GM12878 (cell line): Measurements from ENCODE around the gene S100A11. TPM values are rescaled to one million over a fixed set of nuclear protein-coding genes. Genes with fewer than 3 reads are reported as not detected.

Experiments
- ATAC-seq: fragments of 200-7000 bp; cut with Tn5 transposase; 3 replicates; pipeline ENCODE4 v1.9.1; 2020; ENCODE audit warnings: mild to moderate bottlenecking, moderate library complexity
- Bru-seq: library from RNA; stranded (reverse); fragments of 400-500 nt; gene quantifications from one replicate; lab custom pipeline; 2021; lab: Mats Ljungman, UMichigan
- BruChase-seq, 2 experiments: library from RNA; stranded (reverse); fragments of 400-500 nt; gene quantifications; one replicate each; lab custom pipeline; 2021; lab: Mats Ljungman, UMichigan
- BruUV-seq: library from RNA; stranded (reverse); fragments of 400-500 nt; replicated peaks from 2 replicates; lab custom pipeline; 2021; lab: Mats Ljungman, UMichigan
- CTCF ChIA-PET: fragments of 300-600 bp; sonication (Branson Sonifier 250); formaldehyde crosslinking; extraction: SDS; loops from one replicate; lab custom pipeline; 2021; ENCODE audit warnings: inconsistent platforms; lab: Yijun Ruan, JAX
- POLR2A ChIA-PET: fragments of 350-600 bp; formaldehyde crosslinking; extraction: SDS; loops from one replicate; lab custom pipeline; 2021; ENCODE audit warnings: inconsistent platforms; lab: Charles Lee
- RAD21 ChIA-PET: fragments of 300-600 bp; sonication (Branson Sonifier 250); formaldehyde crosslinking; loops from one replicate; lab custom pipeline; 2023; ENCODE audit warnings: antibody characterized with exemption; ENCODE audit not compliant: unreplicated experiment; lab: Charles Lee
- SMC1A ChIA-PET: fragments of 300-600 bp; sonication (Branson Sonifier 250); formaldehyde crosslinking; loops from one replicate; lab custom pipeline; 2023; ENCODE audit not compliant: unreplicated experiment, uncharacterized antibody; lab: Charles Lee
- DNase-seq: peaks from one replicate; pipeline ENCODE4 v3.0.0-alpha.2; 2011; ENCODE audit warnings: low read depth, low spot score
- FAIRE-seq: peaks from 3 replicates; lab custom pipeline; 2011; peaks lifted over from hg19 to GRCh38; lab: Jason Lieb, UNC
- H2AFZ ChIP-seq: 2 replicates; pipeline ENCODE4 v1.6.0; 2011; ENCODE audit warnings: low read depth, low read length, control low read depth; ENCODE audit not compliant: control insufficient read depth
- H3K27ac ChIP-seq: 2 replicates; pipeline ENCODE4 v1.5.1; 2011; ENCODE audit warnings: control low read depth; ENCODE audit not compliant: control insufficient read depth, insufficient read depth
- H3K27me3 ChIP-seq, 2 experiments: replicated peaks in 1 of 2; 2 replicates each; pipeline versions ENCODE4 v1.6.0 to v1.6.1; 2011; ENCODE audit warnings: low read length in 1 of 2; ENCODE audit not compliant: control insufficient read depth in 2 of 2, insufficient read depth in 2 of 2
- H3K36me3 ChIP-seq, 2 experiments: 2 replicates each; pipeline ENCODE4 v1.5.1; 2011; ENCODE audit warnings: low read length in 1 of 2; ENCODE audit not compliant: control insufficient read depth in 2 of 2, insufficient read depth in 2 of 2
- H3K4me1 ChIP-seq: 2 replicates; pipeline ENCODE4 v1.6.1; 2011; ENCODE audit warnings: mild to moderate bottlenecking, low read length, moderate library complexity, mixed read lengths; ENCODE audit not compliant: control insufficient read depth, insufficient read depth
- H3K4me2 ChIP-seq: 2 replicates; pipeline ENCODE4 v1.6.0; 2011; ENCODE audit warnings: control low read depth; ENCODE audit not compliant: control insufficient read depth, insufficient read depth
- H3K4me3 ChIP-seq: fragments of 200-600 bp; sonication (generic); 2 replicates; pipeline ENCODE4 v1.5.1; 2016
- H3K79me2 ChIP-seq: 2 replicates; pipeline ENCODE4 v1.6.0; 2011; ENCODE audit warnings: low read length; ENCODE audit not compliant: control insufficient read depth, insufficient read depth
- H3K9ac ChIP-seq: 2 replicates; pipeline ENCODE4 v1.8.0; 2011; ENCODE audit warnings: low read length, control low read depth, mixed read lengths; ENCODE audit not compliant: control insufficient read depth, insufficient read depth
- H3K9me3 ChIP-seq: replicated peaks from 3 replicates; pipeline ENCODE4 v1.5.1; 2011; ENCODE audit warnings: mild to moderate bottlenecking, low read length; ENCODE audit not compliant: control insufficient read depth, insufficient read depth
- H4K20me1 ChIP-seq: 2 replicates; pipeline ENCODE4 v1.6.0; 2011; ENCODE audit not compliant: control insufficient read depth, insufficient read depth
- ESRRA ChIP-seq: IDR thresholded peaks from 2 replicates; pipeline ENCODE4 v1.6.1; 2012; ENCODE audit warnings: mild to moderate bottlenecking, low read length, improper control_type of control experiment
- MEF2A ChIP-seq: IDR thresholded peaks from 2 replicates; pipeline ENCODE4 v1.6.1; 2011; ENCODE audit warnings: low read depth, mild to moderate bottlenecking, low read length, moderate library complexity; ENCODE audit not compliant: insufficient read depth
- MXI1 ChIP-seq: fragments of 150-350 bp; IDR thresholded peaks from 2 replicates; pipeline ENCODE4 v1.6.1; 2011; ENCODE audit warnings: low read depth, mild to moderate bottlenecking, inconsistent platforms, low read length, improper control_type of control experiment
- NFXL1 ChIP-seq: fragments of 450-650 bp; IDR thresholded peaks from 2 replicates; pipeline ENCODE4 v1.6.1; 2017; ENCODE audit warnings: antibody characterized with exemption, mild to moderate bottlenecking, borderline replicate concordance
- NKRF ChIP-seq: fragments of 450-650 bp; conservative IDR thresholded peaks from 2 replicates; pipeline ENCODE4 v1.6.1; 2017; ENCODE audit warnings: mild to moderate bottlenecking, moderate library complexity
- POU2F2 ChIP-seq: IDR thresholded peaks from 3 replicates; pipeline ENCODE4 v1.6.1; 2011; ENCODE audit warnings: low read depth, mild to moderate bottlenecking, low read length, borderline replicate concordance
- SUZ12 ChIP-seq: fragments of 200-600 bp; sonication (generic); IDR thresholded peaks from one replicate; pipeline ENCODE4 v1.6.1; 2018; ENCODE audit warnings: antibody characterized with exemption, mild to moderate bottlenecking; ENCODE audit not compliant: unreplicated experiment
- YY1 ChIP-seq: IDR thresholded peaks from 2 replicates; pipeline ENCODE4 v1.6.1; 2011; ENCODE audit warnings: low read depth, mild to moderate bottlenecking, low read length
- ZBED1 ChIP-seq: IDR thresholded peaks from 2 replicates; pipeline ENCODE4 v1.6.1; 2016; ENCODE audit warnings: borderline replicate concordance
- ZBTB4 ChIP-seq: fragments of 450-650 bp; formaldehyde crosslinking; IDR thresholded peaks from 2 replicates; pipeline ENCODE4 v1.4.0; 2022; ENCODE audit warnings: mild to moderate bottlenecking, moderate library complexity
- WGBS: methylation state at CpG from one replicate; pipeline ENCODE4 v1.1.6; 2016; ENCODE audit warnings: low lambda C conversion rate; ENCODE audit not compliant: insufficient replicate concordance, insufficient coverage; ENCODE audit errors: missing lambda C conversion rate; 5-methylcytosine and 5-hydroxymethylcytosine counted together
- in situ Hi-C: fragments of 300-500 bp; cut with MboI; formaldehyde crosslinking; loops from 9 replicates; pipeline ENCODE4 v1.14.3; 2018; ENCODE audit warnings: mixed read lengths
- intact Hi-C: fragments of 100-400 bp; cut with micrococcal nuclease; formaldehyde crosslinking; loops from one replicate; pipeline ENCODE4 v1.14.2; 2022; ENCODE audit not compliant: unreplicated experiment
- long read RNA-seq, 2 experiments: library from polyadenylated mRNA; unstranded; transcript quantifications; one replicate each; pipeline ENCODE4 v2.0.0, GENCODE V29; 2019 to 2020
- polyA minus RNA-seq, 3 experiments: library from RNA; depleted of rRNA, polyadenylated mRNA; stranded (reverse); fragments of >200 nt; gene quantifications; 2 replicates each; pipeline ENCODE4 v1.2.3, GENCODE V29; 2011
- polyA plus RNA-seq, 11 experiments: library from polyadenylated mRNA; depleted of rRNA in 4 of 11; unstranded in 6 of 11; stranded (reverse) in 5 of 11; fragments of >200 nt; fragmentation: Nextera tagmentation in 4 of 11; fragmentation: Illumina TruSeq in 1 of 11; extraction: Ambion mirVana in 4 of 11; extraction: Trizol in 1 of 11; gene quantifications; 1 replicate in 1 of 11; 2 replicates in 10 of 11; pipeline versions ENCODE4 v1.2.1 to v1.2.3, GENCODE V29; 2011 to 2016; ENCODE audit warnings: inconsistent platforms in 2 of 11, missing spikeins in 2 of 11, low read depth in 1 of 11
- total RNA-seq, 4 experiments: library from RNA; depleted of rRNA in 3 of 4; stranded (reverse); fragments of >200 nt in 3 of 4; fragmentation: Illumina TruSeq in 1 of 4; extraction: Trizol in 1 of 4; gene quantifications; 2 replicates each; pipeline versions ENCODE4 v1.2.1 to v1.2.3, GENCODE V29; 2013 to 2021
- TF ChIP-seq, protein P1 (sequence below): IDR thresholded peaks from 2 replicates; pipeline ENCODE4 v1.6.1; 2011; ENCODE audit warnings: low read depth, low read length, improper control_type of control experiment, borderline replicate concordance

S100A11 gene
- not detected in 2 replicates for total RNA-seq (2013; cell fraction: nucleolus; rRNA removed)
- total RNA-seq (2014; rRNA removed) (31.6 and 33.6 TPM in 2 replicates), total RNA-seq (2014; rRNA removed; fragmentation: Illumina TruSeq; extraction: Trizol) (23.7 and 30.0 TPM in 2 replicates), total RNA-seq (2021) (27.9 and 29.1 TPM in 2 replicates), polyA plus RNA-seq (2011; rRNA removed) (8.3 and 9.0 TPM in 2 replicates), polyA plus RNA-seq (2014; fragmentation: Illumina TruSeq; extraction: Trizol) (58.6 and 76.9 TPM in 2 replicates), polyA plus RNA-seq (2014; fragmentation: Nextera tagmentation; extraction: Ambion mirVana) (100 to 1,000 TPM in 1 of 2 experiments, 10 to 100 TPM in 1; 98.4 to 134 TPM), polyA plus RNA-seq (2014; rRNA removed) (49.1 and 49.6 TPM in 2 replicates), polyA plus RNA-seq (2016; fragmentation: Nextera tagmentation; extraction: Ambion mirVana) (10 to 100 TPM; 76.2 to 85.8 TPM), polyA minus RNA-seq (2011; rRNA and poly(A)+ RNA removed) (3.6 and 7.2 TPM in 2 replicates), Bru-seq, nascent RNA (percentile 62 among the genes with signal in this experiment), BruChase-seq, experiment 1, labeled RNA remaining after a 6-hour chase (percentile 61 among the genes with signal in this experiment), BruChase-seq, experiment 2, labeled RNA remaining after a 2-hour chase (percentile 56 among the genes with signal in this experiment)
- polyA plus RNA-seq (2011; ENCODE audit: low read depth): 33.7 TPM
- polyA plus RNA-seq (2011; cell fraction: cytosol; rRNA removed): 13.7 and 14.2 TPM in 2 replicates
- 2.3 and 2.9 TPM in 2 replicates for polyA plus RNA-seq (2011; cell fraction: nucleus; rRNA removed)
- 17.6 and 26.8 TPM in 2 replicates for polyA plus RNA-seq (2012)
- polyA minus RNA-seq (2011; cell fraction: cytosol; rRNA and poly(A)+ RNA removed): 11.3 and 12.4 TPM in 2 replicates
- 1.9 and 3.3 TPM in 2 replicates for polyA minus RNA-seq (2011; cell fraction: nucleus; rRNA and poly(A)+ RNA removed)
- long read RNA-seq, experiment 1, transcript S100A11-201 (3 exons, 594 nt): major isoform, 39 of 40 reads
- long read RNA-seq, experiment 1, partial matches to known transcripts: 1 of 40 reads
- long read RNA-seq, experiment 1, other reads (novel, unspliced or antisense): 0 of 40 reads
- long read RNA-seq, experiment 2, transcript S100A11-201 (3 exons, 594 nt): major isoform, 14 of 14 reads
- long read RNA-seq, experiment 2, partial matches to known transcripts: 0 of 14 reads
- long read RNA-seq, experiment 2, other reads (novel, unspliced or antisense): 0 of 14 reads

- Histone ChIP-seq H2AFZ (peak within 1 kb of the TSS; percentile 49), H4K20me1 (no peaks in the 10 kb centered on the region), H3K4me3 (peak within 1 kb of the TSS; percentile 69), H3K9ac (peak within 1 kb of the TSS; percentile 49; the same call in 1 of the 2 replicates), H3K36me3 (no peaks in the 10 kb centered on the region), H3K4me1 (peaks cover 16% of the 10 kb centered on the region), H3K9me3 (no peaks in the 10 kb centered on the region), H3K27me3 (no peaks in the 10 kb centered on the region; a peak in 1 of 4 replicates), H3K4me2 (peak within 1 kb of the TSS; percentile 79), H3K27ac (peak within 1 kb of the TSS; percentile 32), H3K79me2 (no peaks in the 10 kb centered on the region)
- DNase-seq (peak; percentile 13), FAIRE-seq (no peak), ATAC-seq (peak; percentile 79)
- ChIA-PET SMC1A (interaction anchor here (0.7 kb wide), 1 partner anchor 1466 kb away, joined by 3 read pairs; no protein-coding TSS in a partner anchor), POLR2A (no interaction called here), CTCF (interaction anchor here (0.5 to 4.2 kb wide), 6 partner anchors 10 to 422 kb away, joined by 3 to 40 read pairs (median 3); no protein-coding TSS in a partner anchor), RAD21 (interaction anchor here (0.6 kb wide), 1 partner anchor 12 kb away, joined by 3 read pairs; no protein-coding TSS in a partner anchor)
- TSS peak; percentile 78 for BruUV-seq
- in situ Hi-C loops: no loop called here
- intact Hi-C loops: no loop called here
- under 1% methylated on average over 53 of the region's 53 CpGs for WGBS
- TF ChIP-seq ZBED1 (no peak), YY1 (no peak), SUZ12 (no peak), POU2F2 (no peak), NFXL1 (no peak), NKRF (no peak), ZBTB4 (CRISPR knock-in tag) (no peak), ESRRA (no peak), MEF2A (no peak), MXI1 (no peak)
- TF ChIP-seq, protein P1, sequence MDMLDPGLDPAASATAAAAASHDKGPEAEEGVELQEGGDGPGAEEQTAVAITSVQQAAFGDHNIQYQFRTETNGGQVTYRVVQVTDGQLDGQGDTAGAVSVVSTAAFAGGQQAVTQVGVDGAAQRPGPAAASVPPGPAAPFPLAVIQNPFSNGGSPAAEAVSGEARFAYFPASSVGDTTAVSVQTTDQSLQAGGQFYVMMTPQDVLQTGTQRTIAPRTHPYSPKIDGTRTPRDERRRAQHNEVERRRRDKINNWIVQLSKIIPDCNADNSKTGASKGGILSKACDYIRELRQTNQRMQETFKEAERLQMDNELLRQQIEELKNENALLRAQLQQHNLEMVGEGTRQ: no peak
These were observed at the start of gene S100A11 for GRCh38 chr1:152036267-152037216. TSS of gene S100A11 (minus strand) at chr1:152037004. CDS start at chr1:152036915, 89 bp downstream.
